B cell (primary cell): ENCODE measurements around the gene POLD4. TPM values are rescaled to one million over a fixed set of nuclear protein-coding genes. Genes with fewer than 3 reads are reported as not detected.
A peak's percentile ranks its signal among the peaks of the same experiment; 100 is the strongest.

ENCODE experiments used
- ATAC-seq: fragments of 200-7000 bp; cut with Tn5 transposase; one replicate; pipeline ENCODE4 v1.10.0; 2021; ENCODE audit warnings: low read depth, mild to moderate bottlenecking, moderate number of reproducible peaks, moderate library complexity
- CTCF ChIA-PET: fragments of 350-600 bp; sonication (Branson Sonifier 250); formaldehyde crosslinking; loops from one replicate; lab custom pipeline; 2021; ENCODE audit warnings: antibody characterized with exemption, inconsistent platforms; lab: Charles Lee
- POLR2A ChIA-PET: fragments of 350-600 bp; sonication (Branson Sonifier 250); formaldehyde crosslinking; loops from one replicate; lab custom pipeline; 2021; ENCODE audit warnings: antibody characterized with exemption; lab: Charles Lee
- DNase-seq: peaks from one replicate; pipeline ENCODE4 v3.0.0; 2013
- H2AFZ ChIP-seq: 2 replicates; pipeline ENCODE4 v1.6.1; 2012; ENCODE audit warnings: mild to moderate bottlenecking, low read depth, low read length; ENCODE audit not compliant: insufficient read depth, poor library complexity, severe bottlenecking
- H3K27ac ChIP-seq, 2 donors: 1 replicate in 1 of 2; 2 replicates in 1 of 2; pipeline ENCODE4 v1.5.1; 2012 to 2013; ENCODE audit warnings: low read length in 2 of 2, mild to moderate bottlenecking in 2 of 2, moderate library complexity in 1 of 2
- H3K27me3 ChIP-seq, 4 experiments: fragments of 200-600 bp in 1 of 4; sonication (generic) in 1 of 4; replicated peaks in 1 of 4; 1 replicate in 2 of 4; 2 replicates in 2 of 4; pipeline versions ENCODE4 v1.6.1 to v1.7.0; 2013 to 2016; ENCODE audit warnings: low read length in 3 of 4, mild to moderate bottlenecking in 2 of 4, mixed read lengths in 1 of 4, moderate library complexity in 1 of 4; ENCODE audit not compliant: insufficient read depth in 4 of 4, control insufficient read depth in 3 of 4; ENCODE audit errors: control extremely low read depth in 1 of 4
- H3K36me3 ChIP-seq, 2 experiments: replicated peaks in 1 of 2; 1 replicate in 1 of 2; 2 replicates in 1 of 2; pipeline versions ENCODE4 v1.6.1 to v1.7.1; 2013; ENCODE audit warnings: low read length in 1 of 2; ENCODE audit not compliant: insufficient read depth in 2 of 2, control insufficient read depth in 1 of 2; ENCODE audit errors: control extremely low read depth in 1 of 2, extremely low read depth in 1 of 2
- H3K4me1 ChIP-seq, 2 donors: fragments of 200-600 bp in 1 of 2; sonication (generic) in 1 of 2; 1 replicate in 1 of 2; 2 replicates in 1 of 2; pipeline versions ENCODE4 v1.5.1 to v1.6.1; 2013 to 2017; ENCODE audit warnings: low read length in 2 of 2; ENCODE audit not compliant: control insufficient read depth in 2 of 2, insufficient read depth in 2 of 2
- H3K4me2 ChIP-seq: replicated peaks from 2 replicates; pipeline ENCODE3; 2012; ENCODE audit warnings: mild to moderate bottlenecking, low read depth, low read length; ENCODE audit not compliant: poor library complexity, severe bottlenecking
- H3K4me3 ChIP-seq, 5 experiments: fragments of 200-600 bp in 1 of 5; sonication (generic) in 1 of 5; 1 replicate in 3 of 5; 2 replicates in 2 of 5; pipeline versions ENCODE4 v1.5.1 to v1.7.0; 2011 to 2016; ENCODE audit warnings: low read length in 4 of 5, mild to moderate bottlenecking in 4 of 5, low read depth in 2 of 5, control low read depth in 1 of 5, moderate library complexity in 1 of 5; ENCODE audit not compliant: insufficient read depth in 1 of 5; ENCODE audit errors: control extremely low read depth in 1 of 5, extremely low read depth in 1 of 5
- H3K79me2 ChIP-seq: fragments of 200-600 bp; sonication (generic); one replicate; pipeline ENCODE4 v1.6.0; 2016; ENCODE audit warnings: low read length; ENCODE audit not compliant: control insufficient read depth, insufficient read depth
- H3K9ac ChIP-seq: fragments of 200-600 bp; sonication (generic); 2 replicates; pipeline ENCODE4 v1.6.1; 2017; ENCODE audit warnings: mild to moderate bottlenecking, low read length, moderate library complexity
- H3K9me3 ChIP-seq, 3 donors: one replicate each; pipeline versions ENCODE4 v1.6.1 to v1.7.1; 2013; ENCODE audit warnings: low read length in 2 of 3; ENCODE audit not compliant: control insufficient read depth in 2 of 3, insufficient read depth in 1 of 3; ENCODE audit errors: control extremely low read depth in 1 of 3
- H4K20me1 ChIP-seq: 2 replicates; pipeline ENCODE4 v1.6.0; 2012; ENCODE audit warnings: mild to moderate bottlenecking, low read length; ENCODE audit not compliant: insufficient read depth, control insufficient read depth, poor library complexity, severe bottlenecking
- H3K27ac Mint-ChIP-seq: one replicate; pipeline ENCODE4 v1.8.0; 2021; ENCODE audit warnings: mixed read lengths
- H3K27me3 Mint-ChIP-seq: one replicate; pipeline ENCODE4 v1.8.0; 2021; ENCODE audit warnings: mixed read lengths
- H3K4me1 Mint-ChIP-seq: one replicate; pipeline ENCODE4 v1.8.0; 2021; ENCODE audit warnings: mixed read lengths
- H3K4me3 Mint-ChIP-seq: one replicate; pipeline ENCODE4 v1.8.0; 2021; ENCODE audit warnings: mixed read lengths
- H3K9me3 Mint-ChIP-seq: one replicate; pipeline ENCODE4 v1.8.0; 2022; ENCODE audit warnings: mixed read lengths; ENCODE audit not compliant: insufficient read depth
- EZH2 ChIP-seq: IDR thresholded peaks from 2 replicates; pipeline ENCODE4 v1.6.1; 2012; ENCODE audit warnings: borderline replicate concordance, low read depth, mild to moderate bottlenecking, moderate library complexity, low read length; ENCODE audit not compliant: insufficient read depth, poor library complexity, severe bottlenecking
- WGBS: methylation state at CpG from one replicate; pipeline ENCODE4 v1.1.5; 2013; ENCODE audit warnings: missing lambda C conversion rate; ENCODE audit not compliant: insufficient coverage; 5-methylcytosine and 5-hydroxymethylcytosine counted together
- intact Hi-C: fragments of 100-400 bp; cut with micrococcal nuclease; formaldehyde crosslinking; loops from one replicate; pipeline ENCODE4 v1.10.0; 2022
- polyA plus RNA-seq: library from polyadenylated mRNA; depleted of rRNA; stranded (reverse); fragments of >200 nt; gene quantifications from 2 replicates; pipeline ENCODE4 v1.2.3, GENCODE V29; 2012
- total RNA-seq, 2 donors: library from RNA; stranded (reverse); fragments of 120-200 nt in 1 of 2; gene quantifications; 1 replicate in 1 of 2; 2 replicates in 1 of 2; pipeline versions ENCODE4 v1.2.3 to v1.2.4, GENCODE V29; 2013 to 2022
- TF ChIP-seq, protein P1 (sequence below): fragments of 200-600 bp; IDR thresholded peaks from one replicate; pipeline ENCODE4 v1.8.0; 2022; ENCODE audit warnings: antibody characterized with exemption, mild to moderate bottlenecking

The POLD4 gene
- total and polyA plus RNA-seq, 2 donors (not counting 1 experiment from before 2014, with no cell fraction given): 210 to 559 TPM

DNA sequence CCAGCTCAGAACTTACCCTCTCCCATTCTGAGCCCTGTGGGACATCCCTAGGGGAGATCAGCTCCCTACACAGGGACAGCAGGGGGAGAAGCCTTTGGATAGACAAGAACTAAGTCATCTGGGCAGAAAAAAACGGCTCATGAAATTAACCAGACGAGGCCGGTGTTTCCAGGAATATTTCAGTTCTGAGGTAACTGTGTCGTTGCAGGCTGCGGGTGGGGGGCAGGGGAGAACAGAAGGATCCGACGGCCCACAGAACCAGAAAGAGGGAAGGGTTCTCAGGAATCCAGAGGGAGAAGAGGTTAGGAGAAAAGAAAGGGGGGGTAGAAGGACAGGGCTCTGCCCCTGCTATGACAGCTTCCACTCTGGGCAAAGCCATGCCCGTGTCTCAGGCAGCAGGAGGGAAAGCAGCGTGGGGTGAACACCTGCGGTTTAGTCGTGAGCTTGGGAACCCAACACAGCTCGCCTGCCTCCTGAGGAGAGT lies 16.5 kb upstream of the POLD4 start:
- no peak for ATAC-seq
- POLR2A ChIA-PET: interaction anchor here (1.0 to 14.2 kb wide), 3 partner anchors 8 to 15 kb away, joined by 4 to 323 read pairs (median 47); partner anchors contain the start of gene POLD4
- intact Hi-C loops: no loop called here
- H2AFZ ChIP-seq: no peak overlapping the region
- H3K9ac ChIP-seq: no peak overlapping the region
- peaks cover 83% of the 10 kb centered on the region for H3K4me1 Mint-ChIP-seq
- CTCF ChIA-PET: interaction anchor here (0.8 to 42.2 kb wide), 6 partner anchors 2 to 290 kb away, joined by 3 to 2379 read pairs (median 3); partner anchors contain the start of genes CLCF1, POLD4 and RAD9A
- peaks cover 72% of the 10 kb centered on the region for H4K20me1 ChIP-seq
- no peak for DNase-seq
- no peaks in the 10 kb centered on the region for H3K9me3 Mint-ChIP-seq
- H3K4me3 ChIP-seq: no peak overlapping the region
- H3K27me3 Mint-ChIP-seq: no peaks in the 10 kb centered on the region
- H3K27ac Mint-ChIP-seq: peak overlapping the region; percentile 72
- peak overlapping the region; percentile 93 for H3K4me2 ChIP-seq
- H3K4me3 Mint-ChIP-seq: peak overlapping the region; percentile 92
- peaks cover 0 to 26% of the 10 kb centered on the region in 2 experiments for H3K36me3 ChIP-seq
- WGBS: 65% methylated on average over 11 of the region's 12 CpGs
- peak overlapping the region in 1 of 2 donors; percentile 2 for H3K27ac ChIP-seq
- peaks cover 74% of the 10 kb centered on the region for H3K79me2 ChIP-seq
- TF ChIP-seq, protein P1, sequence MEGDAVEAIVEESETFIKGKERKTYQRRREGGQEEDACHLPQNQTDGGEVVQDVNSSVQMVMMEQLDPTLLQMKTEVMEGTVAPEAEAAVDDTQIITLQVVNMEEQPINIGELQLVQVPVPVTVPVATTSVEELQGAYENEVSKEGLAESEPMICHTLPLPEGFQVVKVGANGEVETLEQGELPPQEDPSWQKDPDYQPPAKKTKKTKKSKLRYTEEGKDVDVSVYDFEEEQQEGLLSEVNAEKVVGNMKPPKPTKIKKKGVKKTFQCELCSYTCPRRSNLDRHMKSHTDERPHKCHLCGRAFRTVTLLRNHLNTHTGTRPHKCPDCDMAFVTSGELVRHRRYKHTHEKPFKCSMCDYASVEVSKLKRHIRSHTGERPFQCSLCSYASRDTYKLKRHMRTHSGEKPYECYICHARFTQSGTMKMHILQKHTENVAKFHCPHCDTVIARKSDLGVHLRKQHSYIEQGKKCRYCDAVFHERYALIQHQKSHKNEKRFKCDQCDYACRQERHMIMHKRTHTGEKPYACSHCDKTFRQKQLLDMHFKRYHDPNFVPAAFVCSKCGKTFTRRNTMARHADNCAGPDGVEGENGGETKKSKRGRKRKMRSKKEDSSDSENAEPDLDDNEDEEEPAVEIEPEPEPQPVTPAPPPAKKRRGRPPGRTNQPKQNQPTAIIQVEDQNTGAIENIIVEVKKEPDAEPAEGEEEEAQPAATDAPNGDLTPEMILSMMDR: no peak
- H3K9me3 ChIP-seq: no peaks in the 10 kb centered on the region
- peaks cover 82 to 86% of the 10 kb centered on the region in 2 donors for H3K4me1 ChIP-seq
- H3K27me3 ChIP-seq: no peaks in the 10 kb centered on the region

DNA sequence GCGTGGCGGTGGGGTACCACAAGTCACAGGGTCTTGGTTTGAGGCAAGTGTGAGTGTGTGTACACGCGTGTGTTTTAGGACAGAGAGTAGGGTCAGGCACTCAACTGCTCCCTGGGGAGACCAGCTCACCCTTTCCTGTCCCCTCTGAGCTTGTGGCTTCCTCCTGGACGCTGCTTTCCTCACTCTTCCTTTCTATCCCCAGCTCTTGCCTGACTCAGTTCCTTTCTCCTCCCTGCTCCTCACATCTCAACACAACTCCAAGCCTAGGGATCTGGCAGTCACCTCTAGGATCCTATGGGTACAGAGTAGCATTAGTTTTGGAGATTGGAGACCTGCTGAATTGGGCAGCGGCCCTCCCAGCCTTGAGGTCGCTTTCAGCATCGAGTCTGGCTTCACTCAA lies 15.9 kb upstream of the POLD4 start:
- H2AFZ ChIP-seq: no peak overlapping the region
- Mint-ChIP-seq H3K27ac (peak overlapping the region; percentile 72), H3K4me1 (peaks cover 83% of the 10 kb centered on the region), H3K9me3 (no peaks in the 10 kb centered on the region), H3K27me3 (no peaks in the 10 kb centered on the region), H3K4me3 (peak overlapping the region; percentile 92)
- H3K27me3 ChIP-seq: no peaks in the 10 kb centered on the region
- H3K4me2 ChIP-seq: peak overlapping the region; percentile 93
- peaks cover 0 to 31% of the 10 kb centered on the region in 2 experiments for H3K36me3 ChIP-seq
- no peak overlapping the region for H3K4me3 ChIP-seq
- H3K79me2 ChIP-seq: peaks cover 77% of the 10 kb centered on the region
- no peak for TF ChIP-seq EZH2
- TF ChIP-seq, protein P1: no peak
- ChIA-PET CTCF (interaction anchor here (1.0 to 42.2 kb wide), 3 partner anchors 2 to 67 kb away, joined by 3 to 2379 read pairs (median 2379); partner anchors contain the start of genes CLCF1, POLD4 and RAD9A), POLR2A (interaction anchor here (7.6 to 14.2 kb wide), 2 partner anchors 12 to 14 kb away, joined by 47 to 323 read pairs; partner anchors contain the start of gene POLD4)
- H3K27ac ChIP-seq: peak overlapping the region in 1 of 2 donors; percentile 70
- intact Hi-C loops: no loop called here
- H3K9me3 ChIP-seq: no peaks in the 10 kb centered on the region
- no peak overlapping the region for H3K9ac ChIP-seq
- H3K4me1 ChIP-seq: peaks cover 82 to 86% of the 10 kb centered on the region in 2 donors
- DNase-seq: no peak
- 72% methylated on average over 4 of the region's 8 CpGs for WGBS
- ATAC-seq: no peak
- H4K20me1 ChIP-seq: peaks cover 77% of the 10 kb centered on the region
